ENCODE measurements around the gene WNT2.

Gene WNT2

DNA sequence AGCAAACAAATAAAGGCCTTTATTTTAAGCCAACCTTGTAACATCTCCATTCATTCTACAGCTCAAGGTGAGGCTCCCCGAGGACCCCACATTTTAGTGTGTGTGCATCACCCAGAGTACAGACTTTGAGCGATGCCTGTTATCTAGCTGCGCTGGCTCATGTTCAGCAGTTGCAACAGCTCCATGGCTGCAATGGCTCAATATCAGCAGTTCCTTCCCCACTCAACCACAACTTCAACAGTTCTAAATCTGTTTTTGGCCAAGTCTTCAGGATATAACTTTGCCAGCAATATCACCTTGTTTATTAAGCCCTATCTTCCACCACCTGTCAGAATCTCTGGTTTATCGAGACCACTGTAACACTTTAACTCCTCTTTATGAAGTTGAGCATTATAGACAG is 95.8 kb downstream of the WNT2 start:
- Histone ChIP-seq H3K9me2 (replicated peaks; ENCODE audit: insufficient read depth, low read length) (no peaks in the 10 kb centered on the region), H3K4me2 (ENCODE audit: low read depth, low read length, poor library complexity, severe bottlenecking) (no peak overlapping the region), H3K4me3 (ENCODE audit: insufficient read depth, low read length, poor library complexity, severe bottlenecking) (no peak overlapping the region), H3K9ac (ENCODE audit: low read length) (no peak overlapping the region), H4K20me1 (ENCODE audit: low read depth, low read length) (no peaks in the 10 kb centered on the region), H3K27me3 (ENCODE audit: low read length) (no peaks in the 10 kb centered on the region), H3K27ac (ENCODE audit: low read depth, low read length) (no peak overlapping the region), H2AFZ (ENCODE audit: low read depth, low read length, severe bottlenecking) (no peak overlapping the region), H3K36me3 (ENCODE audit: low read length) (no peaks in the 10 kb centered on the region), H3K9me3 (ENCODE audit: insufficient read depth, low read length) (no peaks in the 10 kb centered on the region), H3F3A (ENCODE audit: insufficient read depth) (no peaks in the 10 kb centered on the region), H3K79me2 (ENCODE audit: insufficient read depth, low read length) (no peaks in the 10 kb centered on the region)
- no peak for TF ChIP-seq EZH2phosphoT487 (conservative IDR thresholded peaks at IDR 0.05; ENCODE audit: low read length)
- TF ChIP-seq, protein P1, sequence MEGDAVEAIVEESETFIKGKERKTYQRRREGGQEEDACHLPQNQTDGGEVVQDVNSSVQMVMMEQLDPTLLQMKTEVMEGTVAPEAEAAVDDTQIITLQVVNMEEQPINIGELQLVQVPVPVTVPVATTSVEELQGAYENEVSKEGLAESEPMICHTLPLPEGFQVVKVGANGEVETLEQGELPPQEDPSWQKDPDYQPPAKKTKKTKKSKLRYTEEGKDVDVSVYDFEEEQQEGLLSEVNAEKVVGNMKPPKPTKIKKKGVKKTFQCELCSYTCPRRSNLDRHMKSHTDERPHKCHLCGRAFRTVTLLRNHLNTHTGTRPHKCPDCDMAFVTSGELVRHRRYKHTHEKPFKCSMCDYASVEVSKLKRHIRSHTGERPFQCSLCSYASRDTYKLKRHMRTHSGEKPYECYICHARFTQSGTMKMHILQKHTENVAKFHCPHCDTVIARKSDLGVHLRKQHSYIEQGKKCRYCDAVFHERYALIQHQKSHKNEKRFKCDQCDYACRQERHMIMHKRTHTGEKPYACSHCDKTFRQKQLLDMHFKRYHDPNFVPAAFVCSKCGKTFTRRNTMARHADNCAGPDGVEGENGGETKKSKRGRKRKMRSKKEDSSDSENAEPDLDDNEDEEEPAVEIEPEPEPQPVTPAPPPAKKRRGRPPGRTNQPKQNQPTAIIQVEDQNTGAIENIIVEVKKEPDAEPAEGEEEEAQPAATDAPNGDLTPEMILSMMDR (IDR thresholded peaks at IDR 0.05; ENCODE audit: insufficient read depth, low read length, poor library complexity, severe bottlenecking) = no peak

DNA sequence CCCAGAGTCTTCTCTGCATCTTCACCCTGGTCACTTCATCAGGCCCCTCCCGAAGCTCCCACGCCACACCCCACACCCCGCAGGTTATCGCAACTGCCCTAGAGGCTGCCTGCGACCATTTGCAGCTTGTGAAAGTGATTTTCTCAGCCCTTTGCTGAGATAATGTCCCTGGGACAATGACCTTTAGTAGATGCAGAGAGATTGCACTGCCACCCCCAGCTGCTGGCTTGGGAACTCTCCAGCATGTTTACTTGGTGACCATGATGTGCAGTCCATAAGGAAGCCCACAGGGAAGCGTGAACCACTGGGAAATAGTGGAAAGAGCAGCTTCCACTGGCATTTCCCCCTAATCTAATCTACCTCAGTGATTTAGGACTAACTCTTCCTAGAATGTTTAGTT is 97.3 kb downstream of the WNT2 start:
- no peaks in the 10 kb centered on the region for H3K9me2 ChIP-seq (replicated peaks; ENCODE audit: insufficient read depth, low read length)
- no peaks in the 10 kb centered on the region for H3K9me3 ChIP-seq (ENCODE audit: insufficient read depth, low read length)
- H3K27ac ChIP-seq (ENCODE audit: low read depth, low read length) = no peak overlapping the region
- H3K4me3 ChIP-seq (ENCODE audit: insufficient read depth, low read length, poor library complexity, severe bottlenecking) = no peak overlapping the region
- H3K27me3 ChIP-seq (ENCODE audit: low read length) = no peaks in the 10 kb centered on the region
- no peak overlapping the region for H3K9ac ChIP-seq (ENCODE audit: low read length)
- H3F3A ChIP-seq (ENCODE audit: insufficient read depth) = no peaks in the 10 kb centered on the region
- TF ChIP-seq, protein P1 (IDR thresholded peaks at IDR 0.05; ENCODE audit: insufficient read depth, low read length, poor library complexity, severe bottlenecking) = no peak
- no peak for TF ChIP-seq EZH2phosphoT487 (conservative IDR thresholded peaks at IDR 0.05; ENCODE audit: low read length)
- H3K79me2 ChIP-seq (ENCODE audit: insufficient read depth, low read length) = no peaks in the 10 kb centered on the region
- H3K36me3 ChIP-seq (ENCODE audit: low read length) = no peaks in the 10 kb centered on the region
- H3K4me2 ChIP-seq (ENCODE audit: low read depth, low read length, poor library complexity, severe bottlenecking) = no peak overlapping the region
- H4K20me1 ChIP-seq (ENCODE audit: low read depth, low read length) = no peaks in the 10 kb centered on the region
- H2AFZ ChIP-seq (ENCODE audit: low read depth, low read length, severe bottlenecking) = no peak overlapping the region
